Measurements from ENCODE around the gene ABHD17A.

ABHD17A gene

DNA sequence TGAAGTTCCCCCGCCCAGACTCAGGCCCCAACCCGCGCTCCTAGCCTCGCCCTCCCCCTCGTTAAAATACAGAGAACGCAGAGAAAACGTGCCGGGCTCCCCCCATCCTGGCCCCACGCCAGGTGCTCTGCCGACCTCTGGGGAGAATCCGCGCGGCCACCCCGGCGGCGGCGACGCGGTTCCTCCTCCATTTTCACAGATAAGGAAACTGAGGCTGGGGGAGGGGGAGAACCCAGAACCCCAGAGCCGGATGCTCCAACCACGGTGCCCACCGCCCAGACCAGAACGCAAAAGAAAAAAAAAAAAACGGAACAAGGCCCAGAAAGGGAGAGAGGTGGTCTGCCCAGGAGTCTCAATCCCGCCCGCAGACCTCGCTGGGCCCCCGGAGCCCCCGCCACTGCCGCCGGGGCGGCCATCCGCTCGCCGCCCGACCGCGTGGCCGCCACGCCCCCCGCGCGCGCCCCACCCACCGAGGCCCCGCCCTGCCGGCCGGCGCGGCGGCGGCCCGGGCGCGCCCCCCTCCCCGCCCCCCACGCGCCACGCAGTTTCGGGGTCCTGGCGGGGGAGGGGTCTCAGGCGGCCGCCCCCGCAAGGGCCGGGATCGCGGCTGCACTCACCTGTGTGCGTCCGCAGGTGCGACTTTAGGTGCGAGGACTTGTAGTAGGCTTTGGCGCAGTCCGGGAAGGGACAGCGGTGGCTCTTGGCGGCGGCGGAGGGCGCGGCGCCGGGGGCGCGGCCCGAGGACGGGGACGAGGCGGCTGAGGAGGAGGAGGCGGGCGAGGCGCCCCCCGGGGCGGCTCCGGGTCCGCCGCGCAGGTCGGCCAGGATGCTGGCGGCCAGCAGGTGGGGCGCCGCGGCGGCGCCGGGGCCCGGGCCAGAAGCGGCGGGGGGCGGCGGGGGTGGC lies 22.6 kb downstream of the ABHD17A start:
- peak; percentile 74 for DNase-seq

GRCh38 chr19:1862068-1862423 lies 23.2 kb downstream of the ABHD17A start:
- DNase-seq, result no peak

DNA sequence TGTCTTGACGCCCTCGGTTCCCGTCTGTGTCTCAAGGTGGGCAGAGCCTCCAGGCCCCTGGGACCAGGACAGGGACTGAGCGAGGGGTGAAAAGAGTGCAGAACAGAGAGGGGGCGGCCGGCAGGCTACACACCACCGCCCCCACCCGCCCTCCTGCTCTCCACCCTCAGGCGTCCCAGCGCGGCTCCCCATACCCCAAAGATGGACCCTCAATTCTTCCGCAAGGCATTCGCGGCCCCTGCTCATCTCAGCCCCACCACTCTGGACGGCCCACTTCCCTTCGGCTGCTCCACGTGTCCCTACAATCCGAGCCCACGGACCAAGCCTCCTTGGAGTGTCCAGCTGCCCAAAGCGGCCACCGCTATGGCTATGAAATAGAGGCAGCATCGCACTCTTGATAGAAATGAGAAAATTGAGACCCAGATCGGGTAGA lies 23.7 kb downstream of the ABHD17A start:
- DNase-seq, result no peak

- DNase-seq, result no peak
Observed at GRCh38 chr19:1860821-1861598, 24.3 kb downstream of the ABHD17A start.

- peak; percentile 77 for DNase-seq
Observed at GRCh38 chr19:1860042-1860775, 25.1 kb downstream of the ABHD17A start.

GRCh38 chr19:1859331-1859781 lies 25.9 kb downstream of the ABHD17A start:
- no peak for DNase-seq

DNA sequence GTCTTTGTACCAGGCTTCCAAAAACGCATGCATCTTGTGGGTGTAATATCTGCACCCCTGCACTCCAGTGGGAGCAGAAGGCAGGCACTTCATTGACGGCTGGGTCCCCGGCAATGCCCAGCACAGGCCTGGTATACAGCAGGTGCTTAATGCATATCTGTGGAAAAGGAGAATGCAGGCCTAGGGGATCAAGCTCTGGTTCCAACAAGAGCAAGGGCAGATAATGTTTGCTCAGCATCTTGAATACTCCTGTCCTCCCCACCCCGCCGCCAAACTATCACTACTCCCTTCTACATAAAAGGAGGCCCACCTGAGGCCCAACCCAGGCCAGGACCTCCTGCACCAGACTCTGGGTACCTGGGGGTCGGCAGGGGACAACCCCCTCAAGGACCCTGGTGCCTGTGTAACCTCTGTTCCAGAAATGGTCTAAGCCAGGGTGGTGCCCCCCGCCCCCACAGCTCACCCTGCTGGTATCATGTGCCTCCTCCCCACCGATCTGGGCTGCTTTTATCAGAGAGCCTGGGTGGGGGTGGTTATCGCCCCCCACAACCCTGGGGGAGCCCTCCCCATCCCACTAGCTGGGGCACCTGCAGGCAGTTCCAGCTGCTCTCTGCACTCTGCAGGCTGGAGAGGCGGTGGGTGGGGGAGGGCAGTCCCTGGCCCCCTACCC lies 26.7 kb downstream of the ABHD17A start:
- no peak for DNase-seq

GRCh38 chr19:1857648-1858326 lies 27.5 kb downstream of the ABHD17A start:
- DNase-seq, result no peak

DNA sequence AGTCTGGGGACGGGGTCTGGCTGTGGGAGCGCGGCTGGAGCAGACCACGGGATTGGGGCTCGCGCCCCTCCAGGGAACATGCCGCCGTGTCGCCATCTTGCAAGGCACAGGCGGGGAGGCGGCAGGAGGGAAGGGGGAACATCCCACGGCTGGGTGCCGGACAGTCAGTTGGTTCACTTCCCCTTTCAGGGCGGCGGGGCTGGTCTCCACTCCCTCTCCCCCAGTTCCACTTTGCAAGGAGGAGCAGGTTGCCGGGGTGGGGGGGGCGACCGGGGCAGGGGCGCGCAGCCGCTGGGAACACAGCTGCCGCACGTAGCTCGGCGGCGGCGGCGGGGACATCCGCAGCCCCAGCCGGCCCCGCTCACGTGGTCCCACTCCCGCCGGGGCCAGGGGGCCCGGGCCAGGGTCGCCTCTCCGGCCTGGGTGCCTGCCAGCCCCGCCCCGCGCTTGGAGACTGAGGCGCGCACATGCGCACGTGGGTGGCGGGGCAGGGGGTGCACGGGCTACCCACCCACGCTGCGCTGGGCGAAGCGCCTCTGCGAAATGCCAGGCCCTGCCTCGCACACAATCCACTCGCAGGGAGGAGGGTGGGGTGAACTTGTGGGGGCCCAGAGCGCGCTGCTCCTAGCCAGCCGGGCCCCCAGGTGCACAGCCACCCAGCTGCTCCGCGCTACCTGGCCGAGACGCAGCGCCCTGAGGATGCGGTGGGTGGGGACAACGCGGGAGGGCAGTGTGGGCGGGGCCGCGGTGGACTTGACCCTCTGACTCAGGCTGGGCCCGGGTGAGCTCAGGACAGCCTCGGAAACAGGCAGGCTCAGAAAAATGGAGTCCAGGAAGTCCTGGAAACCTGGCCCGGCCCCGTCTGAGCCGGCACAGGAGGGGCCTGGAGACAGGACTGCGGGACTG lies 28.3 kb downstream of the ABHD17A start:
- DNase-seq, result no peak

- DNase-seq, result no peak
Observed at GRCh38 chr19:1856345-1856697, 29.0 kb downstream of the ABHD17A start.

GRCh38 chr19:1855828-1856255 lies 29.5 kb downstream of the ABHD17A start:
- no peak for DNase-seq

- DNase-seq, result peak; percentile 92
Observed at GRCh38 chr19:1855040-1855827, 30.1 kb downstream of the ABHD17A start.

DNA sequence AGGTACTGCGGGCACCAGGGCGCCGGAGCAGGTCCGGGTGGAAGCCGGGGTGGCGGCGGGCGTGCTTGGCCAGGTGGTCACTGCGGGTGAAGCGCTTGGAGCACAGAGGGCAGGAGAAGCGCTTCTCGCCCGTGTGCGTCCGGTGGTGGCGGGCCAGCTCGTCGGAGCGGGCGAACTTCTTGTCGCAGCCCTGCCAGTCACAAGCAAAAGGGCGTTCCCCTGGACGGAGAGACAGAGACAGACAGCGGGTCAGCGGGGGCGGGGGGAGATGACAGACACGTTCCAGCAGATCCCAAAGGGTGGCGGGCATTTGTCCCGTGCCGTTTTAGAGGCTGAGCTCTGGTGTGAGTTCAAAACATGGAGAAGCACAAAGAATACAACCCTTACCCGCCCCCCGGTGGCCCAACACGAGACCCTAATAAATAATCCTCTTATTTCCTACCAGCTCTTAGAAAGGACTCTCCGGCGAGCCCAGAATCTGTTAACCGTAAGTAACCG lies 30.7 kb downstream of the ABHD17A start:
- no peak for DNase-seq

DNA sequence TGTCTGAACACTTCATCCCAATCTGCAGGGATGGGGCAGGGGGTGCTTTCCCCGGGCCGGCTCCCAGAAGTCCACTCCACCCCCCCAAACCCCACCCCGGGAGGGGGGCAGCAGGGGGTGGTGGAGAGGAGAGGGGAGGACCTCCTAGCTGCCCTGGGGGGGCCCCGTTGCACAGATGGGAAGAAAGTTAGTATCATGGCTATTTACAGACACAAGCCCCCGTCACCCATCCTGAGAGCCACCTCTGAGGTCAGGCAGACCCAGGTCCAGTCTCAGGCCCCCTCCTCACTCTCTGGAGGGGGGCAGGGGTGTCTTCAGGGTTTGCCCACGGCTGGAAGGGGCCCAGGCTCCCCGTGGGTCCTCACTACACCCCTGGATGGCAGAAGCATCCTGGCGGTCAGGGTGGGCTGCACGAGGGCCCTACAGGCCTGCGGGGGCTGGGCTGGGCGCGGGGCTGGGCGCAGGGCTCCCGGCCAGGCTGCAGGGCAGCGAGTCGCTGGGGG lies 31.2 kb downstream of the ABHD17A start:
- no peak for DNase-seq

- DNase-seq, result peak; percentile 85
Observed at GRCh38 chr19:1853295-1854038, 31.8 kb downstream of the ABHD17A start.

- no peak for DNase-seq
Observed at GRCh38 chr19:1852581-1853128, 32.6 kb downstream of the ABHD17A start.

DNA sequence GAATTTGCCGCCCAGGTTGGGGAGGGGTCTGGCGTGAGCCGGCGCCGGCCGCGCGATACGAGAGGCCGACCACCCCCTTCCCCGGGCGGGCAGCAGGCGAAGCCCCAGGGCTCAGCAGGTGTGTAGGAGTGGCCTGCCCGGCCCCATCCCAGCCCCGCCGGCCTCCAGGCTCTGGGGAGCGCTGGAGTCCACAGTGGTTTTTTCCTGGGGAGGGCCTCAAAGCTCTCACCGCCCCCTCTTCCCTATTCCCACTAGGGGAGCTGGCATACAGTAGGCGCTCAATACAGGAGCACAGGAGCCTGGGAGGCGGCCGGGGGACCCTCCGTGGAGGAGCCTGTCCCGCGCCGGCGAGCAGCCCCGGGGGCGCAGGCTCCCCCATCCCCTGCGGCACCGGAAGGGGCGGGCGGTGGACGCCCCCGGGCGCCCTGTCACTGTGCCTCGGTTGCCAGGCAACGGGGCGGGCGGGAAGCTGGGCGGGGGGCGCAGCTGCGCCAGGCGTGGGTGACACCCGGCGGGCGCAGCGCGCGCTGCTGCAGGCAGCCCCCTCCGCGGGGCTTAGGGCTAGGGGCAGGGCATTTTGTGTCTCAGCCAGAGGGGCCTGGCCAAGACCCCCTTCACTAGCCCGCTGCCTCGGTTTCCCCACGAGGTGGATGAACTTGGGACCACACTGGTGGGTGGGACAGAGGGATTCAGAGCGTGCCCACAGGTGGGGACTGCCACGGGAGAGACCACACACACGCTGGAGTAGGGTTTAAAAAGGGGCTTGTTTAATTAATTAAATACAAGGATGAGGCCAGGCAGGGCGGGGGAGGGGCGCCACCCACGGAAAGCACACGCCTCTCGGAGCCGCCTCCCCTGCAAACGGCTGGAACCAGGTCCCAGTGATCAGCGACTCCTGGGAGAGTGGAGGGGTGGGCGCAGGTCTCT lies 33.4 kb downstream of the ABHD17A start:
- peak; percentile 72 for DNase-seq
